NB4 (cell line): ENCODE measurements around the gene ZNF98.

Experiments
- POLR2A ChIP-seq: IDR thresholded peaks from 2 replicates; pipeline ENCODE4 v1.6.1; 2011; ENCODE audit warnings: mild to moderate bottlenecking; ENCODE audit not compliant: insufficient read length; ENCODE audit errors: extremely low read depth
- TF ChIP-seq, protein P1 (sequence below): IDR thresholded peaks from one replicate; pipeline ENCODE4 v1.5.1; 2012; ENCODE audit warnings: low read depth, low read length
- TF ChIP-seq, protein P2 (sequence below): IDR thresholded peaks from 2 replicates; pipeline ENCODE4 v1.6.1; 2011; ENCODE audit warnings: low read depth, low read length

DNA sequence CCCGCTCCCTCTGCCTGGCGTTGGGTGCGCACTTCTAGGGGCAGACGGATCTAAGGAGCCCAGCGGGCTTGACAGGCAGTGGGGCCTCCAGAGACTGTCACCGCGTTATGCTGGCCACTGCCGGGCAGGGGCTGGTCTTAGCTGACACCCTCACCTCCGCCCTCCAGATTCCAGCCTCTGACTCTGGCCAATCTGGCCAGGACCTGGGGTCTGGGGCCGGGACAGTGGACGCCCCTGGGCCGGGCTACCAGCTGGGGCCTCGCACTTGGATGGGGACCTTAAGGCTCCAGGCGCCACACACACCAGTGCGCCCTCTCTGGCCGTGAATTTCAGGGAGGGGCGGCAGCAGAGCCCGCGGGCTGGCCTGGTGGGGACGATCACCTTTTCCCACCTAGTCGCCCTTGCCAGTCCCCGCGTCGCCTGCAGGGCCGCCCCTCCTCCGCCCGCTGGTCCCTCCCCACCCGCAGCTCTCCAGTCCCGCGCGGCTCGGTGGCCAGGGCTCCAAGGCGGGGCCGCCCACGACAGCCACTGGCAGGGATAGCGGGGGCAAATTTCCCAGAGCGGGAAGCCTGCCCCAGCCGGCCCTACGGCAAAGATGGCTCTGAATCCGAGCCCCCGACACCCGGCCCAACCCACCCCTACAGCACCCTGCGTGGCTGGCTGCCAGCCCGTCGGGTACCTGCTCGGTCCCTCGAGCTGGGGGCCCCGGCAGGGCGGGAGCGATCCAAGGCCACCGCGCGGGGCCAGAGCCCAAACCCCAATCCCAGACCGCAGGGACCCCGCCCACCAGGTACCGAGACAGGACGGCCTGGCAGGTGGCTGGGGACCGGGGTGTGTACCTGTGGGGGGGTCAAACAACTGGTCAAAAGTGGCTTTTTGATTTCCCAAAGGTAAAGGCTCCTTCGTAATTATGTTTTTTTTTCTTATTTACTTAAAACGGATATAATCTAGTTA, 6.1 kb upstream of the ZNF98 start:
- TF ChIP-seq, protein P1, sequence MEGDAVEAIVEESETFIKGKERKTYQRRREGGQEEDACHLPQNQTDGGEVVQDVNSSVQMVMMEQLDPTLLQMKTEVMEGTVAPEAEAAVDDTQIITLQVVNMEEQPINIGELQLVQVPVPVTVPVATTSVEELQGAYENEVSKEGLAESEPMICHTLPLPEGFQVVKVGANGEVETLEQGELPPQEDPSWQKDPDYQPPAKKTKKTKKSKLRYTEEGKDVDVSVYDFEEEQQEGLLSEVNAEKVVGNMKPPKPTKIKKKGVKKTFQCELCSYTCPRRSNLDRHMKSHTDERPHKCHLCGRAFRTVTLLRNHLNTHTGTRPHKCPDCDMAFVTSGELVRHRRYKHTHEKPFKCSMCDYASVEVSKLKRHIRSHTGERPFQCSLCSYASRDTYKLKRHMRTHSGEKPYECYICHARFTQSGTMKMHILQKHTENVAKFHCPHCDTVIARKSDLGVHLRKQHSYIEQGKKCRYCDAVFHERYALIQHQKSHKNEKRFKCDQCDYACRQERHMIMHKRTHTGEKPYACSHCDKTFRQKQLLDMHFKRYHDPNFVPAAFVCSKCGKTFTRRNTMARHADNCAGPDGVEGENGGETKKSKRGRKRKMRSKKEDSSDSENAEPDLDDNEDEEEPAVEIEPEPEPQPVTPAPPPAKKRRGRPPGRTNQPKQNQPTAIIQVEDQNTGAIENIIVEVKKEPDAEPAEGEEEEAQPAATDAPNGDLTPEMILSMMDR = no peak
- no peak for TF ChIP-seq POLR2A
- TF ChIP-seq, protein P2, sequence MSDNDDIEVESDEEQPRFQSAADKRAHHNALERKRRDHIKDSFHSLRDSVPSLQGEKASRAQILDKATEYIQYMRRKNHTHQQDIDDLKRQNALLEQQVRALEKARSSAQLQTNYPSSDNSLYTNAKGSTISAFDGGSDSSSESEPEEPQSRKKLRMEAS = no peak
